ENCODE results near the gene CENPH. TPM values are rescaled to one million over a fixed set of nuclear protein-coding genes. Genes with fewer than 3 reads are reported as not detected.

CENPH gene
- total and polyA plus RNA-seq, 4 donors: 0.33 to 14.6 (median 0.77) TPM

DNA sequence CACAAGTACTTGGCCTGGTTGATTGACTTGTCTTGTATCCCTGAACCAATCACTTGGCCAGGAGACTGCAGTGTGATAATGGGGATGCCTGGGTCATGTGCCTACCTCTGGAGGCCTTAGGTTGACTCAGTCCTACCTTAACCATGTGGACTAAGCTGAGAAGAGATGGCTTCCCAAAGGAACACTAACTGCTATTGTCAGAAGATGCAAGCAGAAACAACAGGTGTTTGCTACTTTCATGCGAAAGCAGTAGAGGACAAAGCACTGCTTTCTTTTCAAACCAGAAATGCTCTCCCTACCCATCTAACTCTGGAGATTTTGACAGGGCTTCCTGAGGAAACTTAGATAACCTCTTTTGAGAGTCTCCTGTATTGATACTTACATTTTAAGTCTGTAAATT lies 68.2 kb downstream of the CENPH start (continued):
- TF ChIP-seq RXRA (IDR thresholded peaks at IDR 0.05): no peak

Small RNA genes lying within 50 kb of the gene (small RNA-seq; reads per million reads assigned to genes)
- not detected for gene SNORA50D

Other genes with a start within 250 kb of the CENPH start
- 10 to 100 TPM; 28.9 to 37.8 TPM for gene SLC30A5, start 95.6 kb upstream of the CENPH start, total RNA-seq
- gene SLC30A5, start 95.6 kb upstream of the CENPH start, polyA plus RNA-seq: 10 to 100 TPM; 15.5 to 23.5 TPM
- gene CCNB1, start 22.4 kb upstream of the CENPH start, total RNA-seq: 10 to 100 TPM in 1 of 2 donors, 1 to 10 TPM in 1; 1.0 to 82.5 TPM
- gene CCNB1, start 22.4 kb upstream of the CENPH start, polyA plus RNA-seq: 1 to 10 TPM; 5.2 to 6.3 TPM
- 10 to 100 TPM in 1 of 2 donors, 1 to 10 TPM in 1; 7.9 to 15.0 TPM for gene CDK7, start 45.3 kb downstream of the CENPH start, total RNA-seq
- 1 to 10 TPM; 6.9 to 7.9 TPM for gene CDK7, start 45.3 kb downstream of the CENPH start, polyA plus RNA-seq
- gene CCDC125, start 143.2 kb downstream of the CENPH start, total RNA-seq: 10 to 100 TPM in 1 of 2 donors, 1 to 10 TPM in 1; 9.9 to 17.0 TPM
- gene CCDC125, start 143.2 kb downstream of the CENPH start, polyA plus RNA-seq: 1 to 10 TPM; 5.3 to 6.5 TPM
- 10 to 100 TPM; 17.7 to 18.7 TPM for gene AK6, start 179.9 kb downstream of the CENPH start, total RNA-seq
- gene AK6, start 179.9 kb downstream of the CENPH start, polyA plus RNA-seq: 10 to 100 TPM; 28.2 to 54.6 TPM
- gene TAF9, start 179.9 kb downstream of the CENPH start, total RNA-seq: 10 to 100 TPM; 30.5 to 38.8 TPM
- gene TAF9, start 179.9 kb downstream of the CENPH start, polyA plus RNA-seq: 10 to 100 TPM; 27.3 to 51.5 TPM
- gene RAD17, start 180.2 kb downstream of the CENPH start, total RNA-seq: 10 to 100 TPM; 14.4 to 14.5 TPM
- gene RAD17, start 180.2 kb downstream of the CENPH start, polyA plus RNA-seq: 1 to 10 TPM; 6.0 to 9.1 TPM
- gene MARVELD2, start 225.5 kb downstream of the CENPH start, total RNA-seq: 10 to 100 TPM; 13.1 to 20.2 TPM
- 10 to 100 TPM in 1 of 2 donors, 1 to 10 TPM in 1; 9.4 to 11.5 TPM for gene MARVELD2, start 225.5 kb downstream of the CENPH start, polyA plus RNA-seq

All from liver (tissue), 6 donors.